Panc1 (cell line): ENCODE results near the gene PGGHG. TPM values are rescaled to one million over a fixed set of nuclear protein-coding genes. Genes with fewer than 3 reads are reported as not detected.

Experiments
- ATAC-seq: fragments of 200-7000 bp; cut with Tn5 transposase; 2 replicates; pipeline ENCODE4 v1.9.1; 2020; ENCODE audit warnings: mild to moderate bottlenecking, moderate library complexity
- BruUV-seq: library from RNA; stranded (reverse); fragments of 400-500 nt; replicated peaks from 2 replicates; lab custom pipeline; 2021; lab: Mats Ljungman, UMichigan
- CTCF ChIA-PET: fragments of 300-600 bp; sonication (Branson Sonifier 250); formaldehyde crosslinking; loops from one replicate; lab custom pipeline; 2022; ENCODE audit warnings: antibody characterized with exemption; lab: Charles Lee
- POLR2A ChIA-PET: fragments of 300-600 bp; sonication (Branson Sonifier 250); formaldehyde crosslinking; loops from one replicate; lab custom pipeline; 2022; ENCODE audit warnings: antibody characterized with exemption; lab: Charles Lee
- DNase-seq: peaks from one replicate; pipeline ENCODE4 v3.0.0-alpha.2; 2010; ENCODE audit warnings: low read depth, low spot score
- H3K27ac ChIP-seq: 2 replicates; pipeline ENCODE4 v1.5.1; 2011; ENCODE audit warnings: mild to moderate bottlenecking, low read length, inconsistent platforms
- H3K27me3 ChIP-seq: fragments of 200-500 bp; sonication (Bioruptor generic); 2 replicates; pipeline ENCODE4 v1.6.0; 2014; ENCODE audit warnings: low read length, inconsistent platforms; ENCODE audit not compliant: control insufficient read depth, insufficient read depth
- H3K36me3 ChIP-seq: fragments of 200-500 bp; sonication (Bioruptor generic); 2 replicates; pipeline ENCODE4 v1.5.1; 2014; ENCODE audit warnings: inconsistent platforms, mild to moderate bottlenecking, low read length, moderate library complexity; ENCODE audit not compliant: control insufficient read depth, insufficient read depth
- H3K4me1 ChIP-seq: 2 replicates; pipeline ENCODE4 v1.5.1; 2011; ENCODE audit warnings: inconsistent platforms, mild to moderate bottlenecking, low read length, moderate library complexity; ENCODE audit not compliant: control insufficient read depth, insufficient read depth
- H3K4me3 ChIP-seq, 2 experiments: 2 replicates each; pipeline ENCODE4 v1.5.1; 2011 to 2012; ENCODE audit warnings: low read depth in 2 of 2, low read length in 2 of 2, mild to moderate bottlenecking in 2 of 2, inconsistent platforms in 1 of 2, moderate library complexity in 1 of 2
- H3K9me3 ChIP-seq: fragments of 200-500 bp; sonication (Bioruptor generic); 2 replicates; pipeline ENCODE4 v1.5.1; 2014; ENCODE audit warnings: low read depth, mild to moderate bottlenecking, inconsistent platforms, low read length, moderate library complexity; ENCODE audit not compliant: control insufficient read depth, insufficient read depth
- CTCF ChIP-seq: fragments of 450-650 bp; IDR thresholded peaks from 2 replicates; pipeline ENCODE4 v1.5.1; 2017; ENCODE audit warnings: mild to moderate bottlenecking
- POLR2AphosphoS5 ChIP-seq: IDR thresholded peaks from 2 replicates; pipeline ENCODE4 v1.6.1; 2012; ENCODE audit warnings: mild to moderate bottlenecking, low read depth, low read length, moderate library complexity
- REST ChIP-seq, 2 experiments: IDR thresholded peaks; 2 replicates each; pipeline ENCODE4 v1.6.1; 2011 to 2012; ENCODE audit warnings: low read depth in 2 of 2, control low read depth in 1 of 2, low read length in 1 of 2, mild to moderate bottlenecking in 1 of 2, moderate library complexity in 1 of 2; ENCODE audit not compliant: insufficient read depth in 1 of 2
- SIN3A ChIP-seq: IDR thresholded peaks from 2 replicates; pipeline ENCODE4 v1.6.1; 2012; ENCODE audit warnings: low read depth, mild to moderate bottlenecking, low read length, moderate library complexity, borderline replicate concordance; ENCODE audit not compliant: insufficient read depth
- TCF7L2 ChIP-seq: IDR thresholded peaks from 2 replicates; pipeline ENCODE4 v1.6.1; 2011; ENCODE audit warnings: mild to moderate bottlenecking, low read depth, low read length, inconsistent platforms
- in situ Hi-C: cut with HindIII; loops from 2 replicates; pipeline ENCODE4 v1.10.0; 2016; ENCODE audit warnings: low sequenced_read_pairs, low pct_unique_long_range_greater_than_20kb
- intact Hi-C: fragments of 100-400 bp; cut with micrococcal nuclease; formaldehyde crosslinking; loops from one replicate; pipeline ENCODE4 v1.10.0; 2022; ENCODE audit not compliant: unreplicated experiment
- total RNA-seq: library from RNA; stranded (reverse); gene quantifications from one replicate; pipeline ENCODE4 v1.2.1, GENCODE V29; 2021; ENCODE audit not compliant: unreplicated experiment

The PGGHG gene
- total RNA-seq, 1 experiment from 2014 or later: 115 TPM

- Histone ChIP-seq H3K36me3 (no peaks in the 10 kb centered on the region), H3K27me3 (no peaks in the 10 kb centered on the region), H3K4me1 (no peaks in the 10 kb centered on the region), H3K9me3 (no peaks in the 10 kb centered on the region), H3K4me3 (no peak overlapping the region), H3K27ac (no peak overlapping the region)
- intact Hi-C loops: no loop called here
- DNase-seq (no peak), ATAC-seq (no peak)
- TF ChIP-seq TCF7L2: no peak
- no peak for TF ChIP-seq CTCF
- TF ChIP-seq SIN3A: no peak
- no peak for TF ChIP-seq REST (IDR thresholded peaks at IDR 0.05; ENCODE audit: insufficient read depth in 1 of 2, low read depth in 2 of 2, low read length in 1 of 2)
- no peak for TF ChIP-seq POLR2AphosphoS5
- POLR2A ChIA-PET: interaction anchor here (0.9 to 1.1 kb wide), 2 partner anchors 13 to 18 kb away, joined by 3 to 4 read pairs; no protein-coding TSS in a partner anchor
- in situ Hi-C loops: no loop called here
- CTCF ChIA-PET: no interaction called here
- BruUV-seq: no TSS peak
These were observed 53.4 kb downstream of the PGGHG start for GRCh38 chr11:342328-342727.

GRCh38 chr11:344836-345578 lies 56.1 kb downstream of the PGGHG start:
- no peaks in the 10 kb centered on the region for H3K9me3 ChIP-seq
- H3K27me3 ChIP-seq: no peaks in the 10 kb centered on the region
- ATAC-seq (no peak), DNase-seq (no peak)
- ChIA-PET POLR2A (no interaction called here), CTCF (no interaction called here)
- H3K4me3 ChIP-seq: no peak overlapping the region
- H3K36me3 ChIP-seq: no peaks in the 10 kb centered on the region
- H3K27ac ChIP-seq: no peak overlapping the region
- in situ Hi-C loops: no loop called here
- no TSS peak for BruUV-seq
- intact Hi-C loops: no loop called here
- TF ChIP-seq CTCF (no peak), TCF7L2 (no peak), REST (IDR thresholded peaks at IDR 0.05; ENCODE audit: insufficient read depth in 1 of 2, low read depth in 2 of 2, low read length in 1 of 2) (no peak)
- H3K4me1 ChIP-seq: no peaks in the 10 kb centered on the region
